HG02763 (cell line): ENCODE data around the gene UBE3D.
"Not testable (repeated sequence)": the region's sequence is repeated elsewhere in the genome, so short reads cannot be mapped to it uniquely, and the experiment has no call there.

Experiments used
- ATAC-seq: cut with Tn5 transposase; IDR thresholded peaks from one replicate; pipeline ENCODE4 v1.9.1; 2021; ENCODE audit warnings: mild to moderate bottlenecking, moderate library complexity; ENCODE audit not compliant: unreplicated experiment

UBE3D gene

DNA sequence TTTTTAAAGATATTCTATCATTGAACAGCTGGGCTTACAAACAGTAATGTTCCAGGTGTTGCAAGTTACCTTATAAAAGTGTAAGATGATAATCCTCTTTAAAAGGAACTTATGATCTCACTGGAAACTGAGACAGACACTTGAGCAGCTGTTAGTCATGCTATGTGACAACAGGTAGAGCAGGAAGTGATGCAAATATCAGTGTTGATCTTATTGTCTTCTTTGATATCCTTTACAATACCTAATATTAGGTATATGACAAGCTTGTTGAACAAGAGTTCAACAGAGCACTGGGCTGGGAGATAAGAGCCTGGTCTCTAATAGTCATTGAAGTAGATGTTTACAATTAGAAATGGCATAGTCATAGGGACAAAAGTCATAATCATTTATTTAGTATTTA lies 150.0 kb downstream of the UBE3D start:
- ATAC-seq = no peak

- no peak for ATAC-seq
Observed at GRCh38 chr6:82914511-82914910, 151.1 kb downstream of the UBE3D start.

DNA sequence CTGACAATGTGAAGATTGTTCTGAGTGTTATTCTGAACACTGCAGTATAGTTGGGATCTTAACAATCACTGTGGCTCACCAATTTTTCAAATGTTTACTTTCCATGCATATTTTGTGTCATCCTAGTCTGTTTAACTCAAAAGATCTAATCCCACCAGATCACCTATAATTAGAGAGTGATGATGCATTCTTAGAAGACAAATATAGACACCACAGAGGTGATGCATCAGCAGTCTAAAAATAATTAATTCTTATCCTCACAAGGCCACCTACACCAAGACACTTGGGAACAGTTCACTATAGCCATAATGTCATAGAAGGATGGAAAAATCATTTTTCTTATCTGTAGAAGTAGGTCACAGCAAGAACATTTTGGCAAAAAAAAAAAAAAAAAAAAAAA lies 154.8 kb downstream of the UBE3D start:
- no peak for ATAC-seq

- no peak for ATAC-seq
Observed at GRCh38 chr6:82910395-82910794, 155.2 kb downstream of the UBE3D start.

- no peak for ATAC-seq
Observed at GRCh38 chr6:82909551-82909950, 156.1 kb downstream of the UBE3D start.

- no peak for ATAC-seq
Observed at GRCh38 chr6:82908661-82909060, 157.0 kb downstream of the UBE3D start.

GRCh38 chr6:82906951-82907350 lies 158.7 kb downstream of the UBE3D start:
- ATAC-seq = no peak

DNA sequence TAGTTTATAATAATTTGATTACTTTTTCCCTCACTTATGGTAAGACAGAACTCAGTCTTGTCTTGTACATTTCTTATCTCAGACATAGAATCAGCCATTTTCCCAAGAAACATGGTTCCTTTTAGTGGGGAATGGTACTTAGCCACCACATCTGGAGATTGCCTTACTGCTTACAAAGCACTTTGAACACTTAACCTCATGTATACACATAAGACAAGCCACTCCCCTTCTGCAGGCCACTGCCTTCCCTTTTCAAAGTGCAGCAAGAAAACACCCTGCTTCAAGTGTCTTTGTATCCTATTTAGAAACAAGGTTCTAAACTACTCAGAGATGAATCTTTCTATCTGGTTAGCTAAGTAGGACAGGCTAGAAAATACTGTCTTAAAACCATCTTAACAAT lies 159.2 kb downstream of the UBE3D start:
- ATAC-seq = no peak

DNA sequence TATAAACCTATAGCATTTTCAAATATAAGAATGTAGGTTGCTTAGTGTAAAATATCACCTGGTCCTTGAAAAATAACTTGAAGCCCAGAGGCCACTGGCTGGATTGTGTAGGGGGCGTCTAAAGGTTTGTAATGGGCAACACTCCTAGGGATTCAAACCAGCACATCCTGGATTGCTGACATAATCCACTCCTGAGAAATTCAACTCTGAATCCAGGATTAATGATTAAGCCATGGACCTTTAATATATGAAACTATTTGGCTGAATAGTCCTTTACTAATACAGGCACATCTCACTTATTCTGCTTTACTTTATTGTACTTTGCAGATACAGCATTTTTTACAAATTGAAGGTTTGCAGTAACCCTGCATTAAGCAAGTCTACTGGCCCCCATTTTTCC lies 160.8 kb downstream of the UBE3D start:
- ATAC-seq = no peak

GRCh38 chr6:82904257-82904656 lies 161.4 kb downstream of the UBE3D start:
- no peak for ATAC-seq

- no peak for ATAC-seq
Observed at GRCh38 chr6:82902290-82902689, 163.4 kb downstream of the UBE3D start.

GRCh38 chr6:82894653-82895259 lies 170.9 kb downstream of the UBE3D start:
- ATAC-seq = no peak

DNA sequence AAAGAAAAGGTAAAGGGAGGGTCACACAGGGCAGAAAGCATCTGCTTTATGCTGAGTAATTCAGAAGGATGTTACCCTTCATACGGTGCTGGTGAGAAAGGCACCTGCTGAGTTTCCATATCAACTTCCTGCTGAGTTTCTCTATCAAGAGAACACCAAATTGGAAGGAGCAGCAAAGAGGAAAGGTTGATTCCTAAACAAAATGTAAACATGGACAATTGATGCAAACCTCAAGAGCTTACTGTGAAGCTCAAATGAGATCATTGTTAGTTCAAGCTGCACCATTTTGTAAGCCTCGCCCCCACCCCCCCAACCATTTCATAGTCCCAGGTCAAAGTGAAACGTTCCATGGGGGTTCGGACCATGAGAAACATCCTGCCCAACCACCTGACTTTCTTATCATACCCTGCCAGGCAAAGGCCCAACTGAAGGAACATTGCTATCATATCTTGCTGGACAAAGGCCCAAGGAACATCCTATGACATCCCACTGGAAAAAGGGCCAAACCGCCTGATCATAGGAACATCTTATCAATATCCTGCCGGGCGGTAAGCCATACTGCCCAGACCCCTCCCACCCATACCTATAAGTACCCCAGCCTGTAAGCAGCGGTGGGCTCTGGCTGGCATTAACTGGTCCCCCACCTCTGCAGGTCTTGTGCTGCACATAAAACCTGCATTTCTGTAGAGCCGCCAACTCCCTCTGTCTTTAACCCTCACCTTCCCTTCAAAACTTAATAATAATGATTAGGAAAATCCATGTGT lies 171.6 kb downstream of the UBE3D start:
- no peak for ATAC-seq

- not testable (repeated sequence) for ATAC-seq
Observed at GRCh38 chr6:82891503-82891902, 174.1 kb downstream of the UBE3D start.

DNA sequence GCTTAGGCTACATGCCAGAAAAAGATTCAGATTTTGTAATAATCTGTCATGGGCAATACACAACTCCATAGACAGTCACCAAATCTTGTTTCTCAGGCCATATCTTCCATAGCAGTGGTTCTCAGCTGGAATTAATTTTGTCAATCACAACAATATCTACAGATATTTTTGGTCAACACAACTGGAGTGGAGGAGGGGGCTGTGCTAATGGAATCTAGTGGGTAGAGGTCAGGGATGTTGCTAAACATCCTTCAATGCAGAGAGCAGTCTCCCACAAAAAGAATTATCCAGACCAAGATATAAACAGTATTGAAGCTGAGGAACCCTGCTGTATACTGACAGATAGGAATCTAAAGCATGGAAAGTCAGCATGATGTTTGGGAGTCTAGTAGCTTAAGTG lies 174.6 kb downstream of the UBE3D start:
- ATAC-seq = no peak

DNA sequence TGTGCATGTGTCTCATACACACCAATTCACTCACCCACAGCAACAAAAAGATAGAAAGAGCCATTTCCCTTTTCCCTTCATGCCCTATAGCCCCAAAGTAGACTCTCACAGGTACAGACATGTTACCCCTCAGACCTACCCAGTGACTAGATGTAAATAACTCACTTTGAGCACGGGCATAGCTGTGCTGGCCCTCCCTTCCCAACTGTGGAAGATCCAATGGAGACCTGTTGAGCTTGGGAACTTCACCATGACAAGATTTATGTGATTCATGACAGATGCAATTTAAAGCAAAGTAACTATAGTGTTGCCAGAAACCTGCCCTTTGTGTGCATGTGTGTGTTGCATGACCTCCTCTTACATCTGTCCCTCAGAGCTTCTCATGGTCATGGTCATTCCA lies 175.4 kb downstream of the UBE3D start:
- ATAC-seq = no peak

GRCh38 chr6:82889143-82889542 lies 176.5 kb downstream of the UBE3D start:
- no peak for ATAC-seq

GRCh38 chr6:82882363-82883023 lies 183.1 kb downstream of the UBE3D start:
- ATAC-seq = no peak

GRCh38 chr6:82881519-82881918 lies 184.1 kb downstream of the UBE3D start:
- ATAC-seq = no peak

GRCh38 chr6:82878812-82879211 lies 186.8 kb downstream of the UBE3D start:
- ATAC-seq = no peak

DNA sequence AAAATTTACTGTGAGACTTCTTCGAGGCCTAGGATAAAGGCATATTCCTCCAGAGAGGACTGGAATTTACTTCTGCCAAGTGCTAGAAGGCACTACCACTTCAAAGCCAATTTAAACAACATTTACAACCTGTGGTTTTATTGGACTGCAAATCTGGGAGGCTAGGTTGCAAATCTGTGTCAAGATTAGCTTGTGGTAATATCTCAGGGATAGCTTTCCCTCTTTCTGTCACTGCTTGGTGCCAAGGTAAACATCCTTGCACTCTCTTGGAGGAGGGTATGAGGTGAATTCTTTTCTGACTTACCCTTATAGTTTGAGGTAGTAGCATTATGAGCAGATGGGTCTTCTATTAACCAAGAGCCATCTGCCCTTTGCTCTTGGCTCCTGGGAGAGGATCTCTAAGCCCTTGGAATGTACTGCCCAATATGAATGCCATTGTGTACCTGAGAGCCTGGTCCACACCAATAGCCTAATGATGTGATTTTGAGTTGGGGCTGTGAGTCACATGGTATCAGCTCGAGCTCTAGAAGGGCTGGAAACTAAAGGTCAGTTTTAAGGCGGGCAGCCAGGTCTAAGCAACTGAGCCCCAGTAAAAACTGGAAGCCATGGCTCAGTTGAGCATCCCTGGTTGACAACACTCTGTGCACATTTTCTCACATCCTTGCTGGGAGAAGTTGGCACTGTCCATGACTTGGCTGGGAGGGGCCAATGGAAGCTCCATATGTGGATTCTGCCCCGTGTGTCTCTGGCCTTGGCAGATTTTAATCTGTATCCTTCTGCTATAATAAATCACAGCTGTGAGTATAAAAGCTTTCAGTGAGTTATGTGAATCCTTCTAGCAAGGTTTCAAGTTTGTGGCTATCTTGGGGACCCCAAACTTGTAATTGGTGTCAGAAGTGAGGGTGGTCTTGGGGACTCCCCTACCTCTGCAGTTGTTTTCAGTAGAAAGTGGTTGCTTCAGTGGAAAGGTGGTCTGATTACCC lies 188.1 kb downstream of the UBE3D start:
- no peak for ATAC-seq
